Breast epithelium (tissue), 4 donors: ENCODE data around the gene LY6G6D. TPM values are rescaled to one million over a fixed set of nuclear protein-coding genes. Genes with fewer than 3 reads are reported as not detected.

Experiments used
- DNase-seq, 2 donors: peaks; one replicate each; pipeline ENCODE4 v3.0.0-alpha.2; 2019; ENCODE audit warnings: low spot score in 2 of 2
- H3K27ac ChIP-seq, 2 donors: fragments of 200-600 bp; sonication (generic) in 1 of 2; one replicate each; pipeline ENCODE4 v1.5.1; 2016 to 2019; ENCODE audit warnings: mild to moderate bottlenecking in 1 of 2
- H3K27me3 ChIP-seq, 2 donors: fragments of 200-600 bp; sonication (generic) in 1 of 2; one replicate each; pipeline versions ENCODE4 v1.5.1 to v1.6.0; 2017 to 2019; ENCODE audit warnings: control low read depth in 1 of 2, mild to moderate bottlenecking in 1 of 2
- H3K36me3 ChIP-seq: fragments of 200-600 bp; one replicate; pipeline ENCODE4 v1.5.1; 2019
- H3K4me1 ChIP-seq, 2 donors: fragments of 200-600 bp; sonication (generic); one replicate each; pipeline ENCODE4 v1.5.1; 2016 to 2019; ENCODE audit warnings: control low read depth in 1 of 2
- H3K4me3 ChIP-seq, 3 donors: fragments of 200-600 bp; sonication (generic); 1 replicate in 2 of 3; 2 replicates in 1 of 3; pipeline ENCODE4 v1.5.1; 2016 to 2019; ENCODE audit warnings: mild to moderate bottlenecking in 3 of 3, moderate library complexity in 2 of 3
- H3K9me3 ChIP-seq, 2 donors: fragments of 200-600 bp; sonication (generic) in 1 of 2; one replicate each; pipeline ENCODE4 v1.5.1; 2016 to 2019; ENCODE audit warnings: control low read depth in 1 of 2
- POLR2A ChIP-seq: fragments of 450-650 bp; IDR thresholded peaks from one replicate; pipeline ENCODE4 v1.6.1; 2016; ENCODE audit warnings: antibody characterized with exemption, mild to moderate bottlenecking, moderate library complexity
- POLR2AphosphoS5 ChIP-seq, 3 donors: sonication (generic); formaldehyde crosslinking; IDR thresholded peaks; one replicate each; pipeline ENCODE4 v1.6.1; 2017; ENCODE audit warnings: antibody characterized with exemption in 3 of 3
- intact Hi-C: fragments of 100-400 bp; cut with DNase I; formaldehyde crosslinking; loops from one replicate; pipeline ENCODE4 v1.15.1; 2023; ENCODE audit warnings: low total_unique reads
- total RNA-seq, 3 donors: library from RNA; depleted of rRNA; stranded (reverse); fragments of >200 nt; gene quantifications; one replicate each; pipeline ENCODE4 v1.1.0, GENCODE V29; 2016
- TF ChIP-seq, protein P1 (sequence below), 3 donors: fragments of 450-650 bp; IDR thresholded peaks; one replicate each; pipeline ENCODE4 v1.5.1; 2016 to 2017; ENCODE audit warnings: antibody characterized with exemption in 3 of 3, mild to moderate bottlenecking in 3 of 3, moderate library complexity in 3 of 3

LY6G6D gene
- total RNA-seq, 3 donors from 2014 or later, result not detected

- no peak for DNase-seq
- no peak overlapping the region for H3K4me3 ChIP-seq
- TF ChIP-seq, protein P1, sequence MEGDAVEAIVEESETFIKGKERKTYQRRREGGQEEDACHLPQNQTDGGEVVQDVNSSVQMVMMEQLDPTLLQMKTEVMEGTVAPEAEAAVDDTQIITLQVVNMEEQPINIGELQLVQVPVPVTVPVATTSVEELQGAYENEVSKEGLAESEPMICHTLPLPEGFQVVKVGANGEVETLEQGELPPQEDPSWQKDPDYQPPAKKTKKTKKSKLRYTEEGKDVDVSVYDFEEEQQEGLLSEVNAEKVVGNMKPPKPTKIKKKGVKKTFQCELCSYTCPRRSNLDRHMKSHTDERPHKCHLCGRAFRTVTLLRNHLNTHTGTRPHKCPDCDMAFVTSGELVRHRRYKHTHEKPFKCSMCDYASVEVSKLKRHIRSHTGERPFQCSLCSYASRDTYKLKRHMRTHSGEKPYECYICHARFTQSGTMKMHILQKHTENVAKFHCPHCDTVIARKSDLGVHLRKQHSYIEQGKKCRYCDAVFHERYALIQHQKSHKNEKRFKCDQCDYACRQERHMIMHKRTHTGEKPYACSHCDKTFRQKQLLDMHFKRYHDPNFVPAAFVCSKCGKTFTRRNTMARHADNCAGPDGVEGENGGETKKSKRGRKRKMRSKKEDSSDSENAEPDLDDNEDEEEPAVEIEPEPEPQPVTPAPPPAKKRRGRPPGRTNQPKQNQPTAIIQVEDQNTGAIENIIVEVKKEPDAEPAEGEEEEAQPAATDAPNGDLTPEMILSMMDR (IDR thresholded peaks at IDR 0.05), result no peak
- TF ChIP-seq POLR2AphosphoS5 (IDR thresholded peaks at IDR 0.05) (no peak), POLR2A (no peak)
- no peaks in the 10 kb centered on the region for H3K27me3 ChIP-seq
- H3K36me3 ChIP-seq, result no peaks in the 10 kb centered on the region
- no peaks in the 10 kb centered on the region for H3K9me3 ChIP-seq
- H3K27ac ChIP-seq, result no peak overlapping the region
- intact Hi-C loops, result no loop called here
- H3K4me1 ChIP-seq, result no peaks in the 10 kb centered on the region
Observed at GRCh38 chr6:31676322-31676903, 38.7 kb upstream of the LY6G6D start.

GRCh38 chr6:31676904-31677303 is 38.2 kb upstream of the LY6G6D start:
- intact Hi-C loops, result no loop called here
- Histone ChIP-seq H3K4me1 (no peaks in the 10 kb centered on the region), H3K27ac (no peak overlapping the region), H3K27me3 (no peaks in the 10 kb centered on the region), H3K4me3 (no peak overlapping the region), H3K9me3 (no peaks in the 10 kb centered on the region), H3K36me3 (no peaks in the 10 kb centered on the region)
- TF ChIP-seq POLR2AphosphoS5 (IDR thresholded peaks at IDR 0.05) (no peak), POLR2A (no peak)
- TF ChIP-seq, protein P1 (IDR thresholded peaks at IDR 0.05), result no peak
- DNase-seq, result no peak

DNA sequence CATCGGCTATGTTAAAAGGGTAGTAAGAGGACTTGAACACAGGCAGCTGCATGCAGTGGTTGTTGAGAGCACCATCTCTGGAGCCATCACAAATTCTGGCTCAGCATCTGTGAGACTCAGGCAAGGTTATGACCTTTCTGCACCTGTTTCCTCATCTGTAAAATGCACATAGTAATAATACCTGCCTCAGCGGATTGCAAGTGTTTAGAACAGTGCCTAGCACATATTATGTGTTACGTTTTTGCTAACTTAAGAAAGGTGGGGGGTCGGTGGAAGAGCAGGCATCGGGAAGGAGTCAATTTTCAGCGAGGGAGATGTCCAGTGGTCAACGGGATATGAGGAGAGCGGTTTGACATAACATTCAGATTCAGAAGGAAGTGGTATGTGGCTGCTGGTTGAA is 37.2 kb upstream of the LY6G6D start:
- TF ChIP-seq, protein P1 (IDR thresholded peaks at IDR 0.05), result no peak
- TF ChIP-seq POLR2AphosphoS5 (IDR thresholded peaks at IDR 0.05) (no peak), POLR2A (no peak)
- DNase-seq, result no peak
- no peaks in the 10 kb centered on the region for H3K27me3 ChIP-seq
- H3K4me3 ChIP-seq, result no peak overlapping the region
- intact Hi-C loops, result no loop called here
- H3K36me3 ChIP-seq, result no peaks in the 10 kb centered on the region
- H3K27ac ChIP-seq, result no peak overlapping the region
- H3K9me3 ChIP-seq, result no peaks in the 10 kb centered on the region
- H3K4me1 ChIP-seq, result no peaks in the 10 kb centered on the region

DNA sequence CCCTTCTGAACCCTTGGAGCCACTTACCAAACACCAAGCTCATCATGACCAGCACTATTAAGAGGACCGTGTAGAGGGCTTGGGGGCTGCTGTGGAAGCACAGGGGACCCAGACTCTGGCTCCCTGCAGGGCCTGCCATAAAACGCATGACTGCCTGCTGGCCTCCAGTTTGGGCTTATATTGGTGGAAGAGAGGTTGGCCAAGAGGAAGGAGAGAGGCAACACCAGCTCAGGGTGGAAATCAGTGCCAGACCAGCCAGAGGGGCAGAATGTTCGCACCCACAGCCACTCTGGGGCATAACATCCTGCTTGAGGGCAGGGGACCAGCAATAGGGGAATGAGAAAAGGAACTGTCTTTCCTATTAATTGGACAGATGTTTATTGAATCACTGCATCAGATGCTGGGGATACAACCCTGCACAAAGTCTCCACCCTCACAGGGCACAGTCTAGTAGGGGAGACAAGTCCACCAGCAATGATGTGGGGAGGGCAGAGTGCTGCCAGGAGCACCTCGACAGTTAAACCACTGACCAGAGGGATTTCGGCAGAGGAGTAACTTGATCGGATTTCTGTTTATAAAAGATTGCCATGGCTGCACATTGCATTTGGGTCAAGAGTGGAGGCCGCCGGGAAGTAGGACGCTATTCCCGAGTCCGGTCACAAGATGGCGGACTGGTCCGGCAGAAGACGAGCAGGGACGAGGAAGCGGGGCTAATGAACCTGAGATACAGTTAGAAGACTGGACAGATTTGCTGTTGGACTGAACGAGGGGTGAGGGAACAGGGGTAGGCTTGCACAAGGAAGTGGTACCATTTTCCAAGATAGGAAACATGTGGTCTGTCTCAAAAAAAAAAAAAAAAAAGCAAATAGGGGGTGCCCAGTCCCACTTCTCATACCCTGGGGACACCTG is 34.7 kb upstream of the LY6G6D start, which contains the start of gene LY6G5C:
Gene LY6G5C, minus strand, starts transcription at position 842 of the 909 bp plus-strand sequence. Its CDS starts 694 bp downstream, at position 148.
- peak; percentile 46 to 66 (median 66) for TF ChIP-seq POLR2AphosphoS5 (IDR thresholded peaks at IDR 0.05)
- TF ChIP-seq POLR2A, result no peak
- TF ChIP-seq, protein P1 (IDR thresholded peaks at IDR 0.05), result peak; percentile 47 to 81 (median 76)
- no peaks in the 10 kb centered on the region for H3K36me3 ChIP-seq
- no peaks in the 10 kb centered on the region for H3K27me3 ChIP-seq
- no peaks in the 10 kb centered on the region for H3K9me3 ChIP-seq
- intact Hi-C loops, result loop anchor here (5.0 kb wide), 1 partner anchor 157 kb away; no protein-coding TSS in a partner anchor
- DNase-seq, result peak; percentile 83 to 87
- H3K27ac ChIP-seq, result peak within 1 kb of the TSS; percentile 73 to 79
- H3K4me3 ChIP-seq, result peak within 1 kb of the TSS; percentile 45 to 75 (median 58)
- H3K4me1 ChIP-seq, result no peaks in the 10 kb centered on the region
